ENCODE data around the gene ANKRD27.
"Not testable (repeated sequence)": the region's sequence is repeated elsewhere in the genome, so short reads cannot be mapped to it uniquely, and the experiment has no call there.

Gene ANKRD27

DNA sequence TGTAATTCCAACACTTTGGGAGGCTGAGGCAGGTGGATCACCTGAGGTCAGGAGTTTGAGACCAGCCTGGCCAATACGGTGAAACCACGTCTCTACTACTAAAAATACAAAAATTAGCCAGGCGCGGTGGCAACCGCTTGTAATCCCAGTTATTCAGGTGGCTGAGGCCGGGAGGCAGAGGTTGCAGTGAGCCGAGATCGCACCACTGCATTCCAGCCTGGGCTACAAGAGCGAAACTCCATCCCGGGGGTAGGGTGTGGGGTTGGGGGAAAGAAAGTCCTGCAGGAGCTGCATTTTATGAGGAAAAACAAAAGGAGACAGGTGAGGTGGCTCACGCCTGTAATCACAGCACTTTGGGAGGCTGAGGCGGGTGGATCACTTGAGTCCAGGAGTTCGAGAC is 22.6 kb downstream of the ANKRD27 start:
- not testable (repeated sequence) for H3K9me3 ChIP-seq (ENCODE audit: insufficient read depth, low read depth, low read length); H3K4me1 ChIP-seq (ENCODE audit: insufficient read depth, low read length); H3K9ac ChIP-seq (ENCODE audit: low read depth, low read length); H3K4me3 ChIP-seq (ENCODE audit: low read length); H3K27me3 ChIP-seq (ENCODE audit: insufficient read depth, low read length); H3K27ac ChIP-seq (ENCODE audit: low read depth, low read length)
- 93% methylated on average over 13 of the region's 13 CpGs for WGBS
- peaks cover 40% of the 10 kb centered on the region for H3K36me3 ChIP-seq (ENCODE audit: insufficient read depth, low read length)

DNA sequence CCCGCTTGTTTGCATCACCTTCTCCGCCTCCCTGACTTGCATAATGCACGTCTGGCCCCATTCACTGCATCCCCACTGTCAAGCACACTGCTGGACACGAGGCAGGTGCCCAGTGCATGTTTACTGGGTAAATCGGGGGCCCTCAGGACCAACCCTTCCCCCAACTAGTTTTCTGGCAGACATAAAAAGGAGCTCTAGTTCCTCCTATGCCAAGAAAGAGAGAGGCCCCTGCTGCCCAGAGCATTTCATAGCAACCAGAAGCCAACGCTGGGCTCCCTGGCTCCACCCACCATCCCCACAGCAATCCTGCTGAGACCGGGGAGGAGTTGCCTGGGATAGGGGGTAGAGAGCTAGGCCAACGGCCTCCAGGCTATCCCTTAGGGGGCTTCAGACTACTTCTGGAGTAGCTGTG is 23.2 kb downstream of the ANKRD27 start:
- H3K4me1 ChIP-seq (ENCODE audit: insufficient read depth, low read length), result 0 out of 2 replicates have a peak, but pooled peaks cover 3% of the 10 kb centered on the region
- H3K9me3 ChIP-seq (ENCODE audit: insufficient read depth, low read depth, low read length), result no peaks in the 10 kb centered on the region
- H3K36me3 ChIP-seq (ENCODE audit: insufficient read depth, low read length), result peaks cover 44% of the 10 kb centered on the region
- no peaks in the 10 kb centered on the region for H3K27me3 ChIP-seq (ENCODE audit: insufficient read depth, low read length)
- 60% methylated on average over 7 of the region's 8 CpGs for WGBS
- H3K9ac ChIP-seq (ENCODE audit: low read depth, low read length), result no peak overlapping the region
- no peak overlapping the region for H3K27ac ChIP-seq (ENCODE audit: low read depth, low read length)
- H3K4me3 ChIP-seq (ENCODE audit: low read length), result no peak overlapping the region

DNA sequence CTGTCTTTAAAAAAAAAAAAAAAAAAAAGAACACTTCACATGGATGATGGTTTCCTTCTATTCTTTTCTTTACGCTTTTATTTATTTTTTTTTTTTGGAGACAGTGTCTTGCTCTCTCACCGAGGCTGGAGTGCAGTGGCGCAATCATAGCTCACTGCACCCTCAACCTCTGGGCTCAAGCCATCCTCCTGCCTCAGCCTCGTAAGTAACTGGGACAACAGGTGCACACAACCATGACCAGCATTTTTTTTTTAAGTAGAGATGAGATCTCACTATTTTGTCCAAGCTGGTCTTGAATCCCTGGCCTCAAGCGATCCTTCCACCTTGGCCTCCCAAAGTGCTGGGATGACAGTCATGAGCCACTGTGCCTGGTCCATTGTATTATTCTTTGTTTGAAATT is 24.3 kb downstream of the ANKRD27 start:
- WGBS, result 96% methylated on average over 5 of the region's 5 CpGs
- 0 out of 2 replicates have a peak, but pooled peaks cover 3% of the 10 kb centered on the region for H3K4me1 ChIP-seq (ENCODE audit: insufficient read depth, low read length)
- no peaks in the 10 kb centered on the region for H3K9me3 ChIP-seq (ENCODE audit: insufficient read depth, low read depth, low read length)
- H3K4me3 ChIP-seq (ENCODE audit: low read length), result no peak overlapping the region
- no peak overlapping the region for H3K9ac ChIP-seq (ENCODE audit: low read depth, low read length)
- peaks cover 41% of the 10 kb centered on the region for H3K36me3 ChIP-seq (ENCODE audit: insufficient read depth, low read length)
- no peaks in the 10 kb centered on the region for H3K27me3 ChIP-seq (ENCODE audit: insufficient read depth, low read length)
- no peak overlapping the region for H3K27ac ChIP-seq (ENCODE audit: low read depth, low read length)

DNA sequence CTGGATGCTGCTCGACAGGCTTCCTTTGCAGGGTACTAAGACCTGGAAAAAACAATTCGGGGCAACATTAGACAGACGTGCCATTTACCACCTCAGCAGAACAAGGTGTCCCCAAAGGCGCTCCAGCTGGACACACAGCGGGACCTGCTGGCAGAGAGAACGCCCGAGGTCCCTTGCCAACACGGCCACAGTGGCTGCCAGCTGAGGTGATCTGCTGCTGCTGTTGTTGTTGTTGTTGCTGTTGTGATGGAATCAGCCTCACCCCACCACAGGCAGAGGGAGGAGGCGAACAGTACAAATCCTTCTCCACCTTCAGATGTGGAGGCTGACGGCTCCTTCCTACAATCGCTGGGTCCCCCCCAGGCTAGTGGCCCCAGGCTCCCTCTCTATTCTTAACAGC is 25.2 kb downstream of the ANKRD27 start:
- peaks cover 33% of the 10 kb centered on the region for H3K36me3 ChIP-seq (ENCODE audit: insufficient read depth, low read length)
- H3K27me3 ChIP-seq (ENCODE audit: insufficient read depth, low read length), result no peaks in the 10 kb centered on the region
- H3K27ac ChIP-seq (ENCODE audit: low read depth, low read length), result no peak overlapping the region
- H3K9ac ChIP-seq (ENCODE audit: low read depth, low read length), result no peak overlapping the region
- 91% methylated on average over 11 of the region's 11 CpGs for WGBS
- H3K4me3 ChIP-seq (ENCODE audit: low read length), result no peak overlapping the region
- no peaks in the 10 kb centered on the region for H3K9me3 ChIP-seq (ENCODE audit: insufficient read depth, low read depth, low read length)
- 0 out of 2 replicates have a peak, but pooled peaks cover 3% of the 10 kb centered on the region for H3K4me1 ChIP-seq (ENCODE audit: insufficient read depth, low read length)

DNA sequence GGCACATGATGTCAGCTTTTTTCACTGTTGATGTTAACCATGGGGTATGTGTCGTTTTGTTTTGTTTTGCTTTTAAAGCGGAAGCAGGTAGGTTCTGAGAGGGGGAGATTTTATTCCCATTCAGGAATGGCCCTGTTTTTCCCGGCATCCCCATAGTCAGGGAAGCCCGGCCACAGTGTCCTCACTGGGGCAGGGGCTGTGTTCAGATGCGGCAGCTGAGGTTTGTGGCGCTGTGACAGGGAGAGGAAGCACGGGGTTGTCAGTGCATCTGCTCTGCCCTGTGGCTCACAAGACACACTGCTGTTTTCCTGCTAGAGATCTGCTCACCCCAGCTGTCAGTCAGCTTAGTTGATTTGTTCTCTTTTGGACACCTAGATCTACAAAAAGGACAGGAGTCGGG is 27.6 kb downstream of the ANKRD27 start:
- no peak overlapping the region for H3K9ac ChIP-seq (ENCODE audit: low read depth, low read length)
- 0 out of 2 replicates have a peak, but pooled peaks cover 3% of the 10 kb centered on the region for H3K4me1 ChIP-seq (ENCODE audit: insufficient read depth, low read length)
- WGBS, result 96% methylated on average over 8 of the region's 8 CpGs
- no peak overlapping the region for H3K4me3 ChIP-seq (ENCODE audit: low read length)
- no peaks in the 10 kb centered on the region for H3K27me3 ChIP-seq (ENCODE audit: insufficient read depth, low read length)
- H3K36me3 ChIP-seq (ENCODE audit: insufficient read depth, low read length), result peaks cover 56% of the 10 kb centered on the region
- H3K27ac ChIP-seq (ENCODE audit: low read depth, low read length), result no peak overlapping the region
- H3K9me3 ChIP-seq (ENCODE audit: insufficient read depth, low read depth, low read length), result no peaks in the 10 kb centered on the region

DNA sequence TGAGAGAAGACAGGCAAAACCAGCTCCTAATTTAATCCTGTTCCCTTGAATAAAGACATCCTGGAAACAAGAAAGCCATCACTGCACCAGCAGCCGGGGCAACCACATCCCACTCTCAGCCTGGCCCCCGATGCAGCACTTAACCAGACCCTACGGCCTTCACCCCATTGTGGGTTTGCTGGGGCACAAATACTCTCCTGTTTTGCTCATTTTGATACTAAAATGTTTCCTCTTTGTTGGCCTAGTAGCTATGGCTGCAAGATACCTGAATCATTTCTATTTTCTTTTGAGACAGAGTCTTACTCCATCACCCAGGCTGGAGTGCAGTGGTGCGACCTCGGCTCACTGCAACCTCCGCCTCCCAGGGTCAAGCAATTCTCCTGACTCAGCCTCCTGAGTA is 28.4 kb downstream of the ANKRD27 start:
- Histone ChIP-seq H3K4me1 (ENCODE audit: insufficient read depth, low read length) (no peaks in the 10 kb centered on the region), H3K36me3 (ENCODE audit: insufficient read depth, low read length) (peaks cover 64% of the 10 kb centered on the region), H3K27me3 (ENCODE audit: insufficient read depth, low read length) (no peaks in the 10 kb centered on the region), H3K27ac (ENCODE audit: low read depth, low read length) (no peak overlapping the region), H3K4me3 (ENCODE audit: low read length) (no peak overlapping the region), H3K9ac (ENCODE audit: low read depth, low read length) (no peak overlapping the region), H3K9me3 (ENCODE audit: insufficient read depth, low read depth, low read length) (no peaks in the 10 kb centered on the region)
- WGBS, result 95% methylated on average over 6 of the region's 6 CpGs

DNA sequence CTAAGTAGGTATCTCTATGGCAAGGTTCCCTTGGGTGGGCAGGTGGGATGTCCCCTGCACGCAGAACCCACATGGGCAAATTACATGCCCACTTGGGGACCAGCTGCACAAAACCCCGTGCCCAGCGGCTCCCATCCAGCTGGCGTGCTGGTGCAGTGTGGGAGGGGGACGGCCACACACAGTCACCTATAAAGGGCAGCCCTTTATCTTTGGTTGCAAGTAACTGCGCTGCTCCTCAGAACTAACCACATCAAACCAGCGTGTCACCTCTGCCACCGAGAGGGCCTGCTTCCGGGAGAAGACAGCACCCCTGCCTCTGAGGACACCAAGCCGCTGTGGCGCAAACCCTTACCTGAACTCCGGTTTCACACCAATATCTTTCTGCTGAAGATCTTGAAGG is 32.2 kb downstream of the ANKRD27 start:
- no peaks in the 10 kb centered on the region for H3K27me3 ChIP-seq (ENCODE audit: insufficient read depth, low read length)
- no peaks in the 10 kb centered on the region for H3K4me1 ChIP-seq (ENCODE audit: insufficient read depth, low read length)
- 97% methylated on average over 11 of the region's 12 CpGs for WGBS
- peaks cover 77% of the 10 kb centered on the region for H3K36me3 ChIP-seq (ENCODE audit: insufficient read depth, low read length)
- H3K9me3 ChIP-seq (ENCODE audit: insufficient read depth, low read depth, low read length), result no peaks in the 10 kb centered on the region
- no peak overlapping the region for H3K4me3 ChIP-seq (ENCODE audit: low read length)
- H3K27ac ChIP-seq (ENCODE audit: low read depth, low read length), result no peak overlapping the region
- no peak overlapping the region for H3K9ac ChIP-seq (ENCODE audit: low read depth, low read length)

DNA sequence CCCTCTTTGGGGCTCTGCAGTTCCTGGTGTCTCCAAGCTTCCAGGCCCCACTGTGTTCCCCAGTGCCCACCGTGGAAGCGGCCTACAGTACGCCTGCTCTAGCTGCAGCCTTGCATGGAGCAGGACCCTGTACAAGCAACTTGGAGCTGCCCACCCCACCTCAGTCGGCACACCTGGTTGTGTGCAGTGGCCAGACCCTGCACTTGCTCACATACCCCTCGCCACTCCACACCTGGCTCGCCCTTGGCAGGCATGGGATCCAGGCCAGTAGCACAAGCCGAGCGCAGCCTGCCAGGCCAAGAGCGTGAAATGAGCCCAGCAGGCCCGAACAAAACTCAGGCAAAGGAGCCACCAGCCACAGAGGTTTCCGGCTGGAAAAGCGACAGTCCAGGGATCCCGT is 36.4 kb downstream of the ANKRD27 start:
- H3K27me3 ChIP-seq (ENCODE audit: insufficient read depth, low read length), result no peaks in the 10 kb centered on the region
- WGBS, result 94% methylated on average over 13 of the region's 13 CpGs
- no peak overlapping the region for H3K27ac ChIP-seq (ENCODE audit: low read depth, low read length)
- no peaks in the 10 kb centered on the region for H3K4me1 ChIP-seq (ENCODE audit: insufficient read depth, low read length)
- H3K4me3 ChIP-seq (ENCODE audit: low read length), result no peak overlapping the region
- no peaks in the 10 kb centered on the region for H3K9me3 ChIP-seq (ENCODE audit: insufficient read depth, low read depth, low read length)
- H3K9ac ChIP-seq (ENCODE audit: low read depth, low read length), result no peak overlapping the region
- peaks cover 71% of the 10 kb centered on the region for H3K36me3 ChIP-seq (ENCODE audit: insufficient read depth, low read length)

DNA sequence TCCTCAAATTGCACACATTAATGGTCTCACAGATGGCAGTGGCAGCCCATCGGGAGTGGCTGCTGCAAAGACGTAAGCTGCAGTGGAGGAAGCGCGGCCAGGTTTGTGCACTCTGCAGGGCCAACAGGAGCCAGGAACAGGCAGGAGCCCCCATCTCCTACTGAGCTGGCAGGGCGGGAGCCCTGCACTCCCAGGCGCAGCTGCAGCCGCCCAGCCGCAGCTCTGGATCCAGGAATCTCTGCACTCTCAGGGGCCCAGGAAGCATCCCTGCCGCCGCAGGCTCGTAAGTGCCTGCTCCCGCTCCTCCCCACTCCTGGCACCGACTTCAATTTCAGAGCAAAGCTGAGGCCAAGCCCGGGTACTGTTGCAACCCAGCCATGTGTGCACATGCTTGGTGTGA is 37.5 kb downstream of the ANKRD27 start:
- Histone ChIP-seq H3K9ac (ENCODE audit: low read depth, low read length) (no peak overlapping the region), H3K4me1 (ENCODE audit: insufficient read depth, low read length) (no peaks in the 10 kb centered on the region), H3K36me3 (ENCODE audit: insufficient read depth, low read length) (peaks cover 63% of the 10 kb centered on the region), H3K9me3 (ENCODE audit: insufficient read depth, low read depth, low read length) (no peaks in the 10 kb centered on the region), H3K27ac (ENCODE audit: low read depth, low read length) (no peak overlapping the region), H3K4me3 (ENCODE audit: low read length) (no peak overlapping the region), H3K27me3 (ENCODE audit: insufficient read depth, low read length) (no peaks in the 10 kb centered on the region)
- 88% methylated on average over 14 of the region's 14 CpGs for WGBS

DNA sequence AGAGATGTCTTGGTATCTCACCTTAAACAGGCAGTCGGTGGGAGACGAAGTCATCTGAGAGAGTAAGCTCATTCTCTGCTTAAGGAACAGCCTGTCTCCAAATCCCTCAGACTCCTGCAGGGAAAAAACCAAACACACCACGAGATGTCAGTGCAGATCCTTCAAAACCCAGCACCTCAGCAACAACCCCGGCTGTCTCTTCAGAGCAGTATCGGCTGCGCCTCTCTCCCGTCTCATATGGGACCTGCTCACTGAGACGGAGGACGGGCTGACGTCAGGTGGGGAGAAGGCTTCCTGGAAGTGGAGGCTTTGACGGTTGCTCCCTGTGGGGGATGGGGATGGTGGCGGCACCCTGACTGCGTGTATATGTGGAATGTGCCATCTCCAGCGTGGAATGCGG is 43.6 kb downstream of the ANKRD27 start:
- H3K9me3 ChIP-seq (ENCODE audit: insufficient read depth, low read depth, low read length), result no peaks in the 10 kb centered on the region
- H3K27ac ChIP-seq (ENCODE audit: low read depth, low read length), result no peak overlapping the region
- no peak overlapping the region for H3K9ac ChIP-seq (ENCODE audit: low read depth, low read length)
- H3K36me3 ChIP-seq (ENCODE audit: insufficient read depth, low read length), result peaks cover 53% of the 10 kb centered on the region
- 93% methylated on average over 15 of the region's 15 CpGs for WGBS
- H3K4me3 ChIP-seq (ENCODE audit: low read length), result no peak overlapping the region
- H3K4me1 ChIP-seq (ENCODE audit: insufficient read depth, low read length), result no peaks in the 10 kb centered on the region
- no peaks in the 10 kb centered on the region for H3K27me3 ChIP-seq (ENCODE audit: insufficient read depth, low read length)

DNA sequence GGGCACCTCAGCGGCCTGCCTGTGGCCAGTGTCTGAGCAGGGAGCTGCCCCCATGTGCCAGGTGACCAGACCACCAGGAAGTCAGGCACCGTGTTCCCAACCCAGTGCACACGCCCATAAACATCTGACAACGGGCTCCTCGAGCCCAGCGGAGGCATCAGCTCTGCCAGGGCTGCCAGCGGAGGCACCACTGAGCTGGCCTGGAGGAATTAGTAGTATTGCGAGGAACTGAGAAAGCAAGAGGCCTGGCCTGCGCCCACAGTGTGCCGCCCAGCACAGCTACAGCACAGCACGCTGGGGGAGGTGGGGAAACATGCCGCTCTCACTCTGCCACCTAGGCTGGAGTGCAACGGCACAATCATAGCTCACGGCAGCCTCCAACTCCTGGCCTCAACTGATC is 44.6 kb downstream of the ANKRD27 start:
- H3K27ac ChIP-seq (ENCODE audit: low read depth, low read length), result no peak overlapping the region
- peaks cover 50% of the 10 kb centered on the region for H3K36me3 ChIP-seq (ENCODE audit: insufficient read depth, low read length)
- H3K9ac ChIP-seq (ENCODE audit: low read depth, low read length), result no peak overlapping the region
- no peaks in the 10 kb centered on the region for H3K27me3 ChIP-seq (ENCODE audit: insufficient read depth, low read length)
- H3K9me3 ChIP-seq (ENCODE audit: insufficient read depth, low read depth, low read length), result no peaks in the 10 kb centered on the region
- H3K4me3 ChIP-seq (ENCODE audit: low read length), result no peak overlapping the region
- 87% methylated on average over 14 of the region's 14 CpGs for WGBS
- H3K4me1 ChIP-seq (ENCODE audit: insufficient read depth, low read length), result no peaks in the 10 kb centered on the region

DNA sequence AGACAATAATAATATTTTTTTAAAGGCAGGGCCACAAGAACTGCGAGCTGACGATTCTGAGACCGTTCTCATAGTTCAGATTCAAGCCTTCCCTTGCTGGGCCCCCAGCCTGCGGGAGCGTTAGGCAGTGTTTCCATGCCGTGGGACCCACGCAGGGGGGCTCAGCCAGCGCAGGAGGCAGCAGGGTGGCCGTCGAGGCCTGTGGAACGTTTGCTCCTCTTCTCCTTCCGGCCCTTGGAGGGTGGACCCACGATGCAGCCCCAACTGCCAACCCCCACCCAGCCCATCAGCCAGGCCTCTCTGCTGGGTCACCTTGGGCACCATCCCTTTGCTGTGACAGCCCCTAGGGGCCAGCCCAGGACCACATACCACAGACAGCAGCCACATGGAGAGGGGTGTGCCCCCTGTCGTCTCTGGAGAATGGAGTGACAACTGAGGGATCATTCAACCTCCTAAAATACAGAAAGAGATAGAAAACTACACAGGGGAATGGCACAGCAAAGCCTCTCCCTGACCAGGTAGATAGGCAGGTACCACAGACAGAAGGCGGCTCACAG is 47.2 kb downstream of the ANKRD27 start:
- H3K9ac ChIP-seq (ENCODE audit: low read depth, low read length), result no peak overlapping the region

More for the DNA sequence above, 47.2 kb downstream of the ANKRD27 start:
- no peak overlapping the region for H3K4me3 ChIP-seq (ENCODE audit: low read length)
- 96% methylated on average over 15 of the region's 15 CpGs for WGBS
- H3K27ac ChIP-seq (ENCODE audit: low read depth, low read length), result no peak overlapping the region
- H3K36me3 ChIP-seq (ENCODE audit: insufficient read depth, low read length), result peaks cover 68% of the 10 kb centered on the region
- no peaks in the 10 kb centered on the region for H3K27me3 ChIP-seq (ENCODE audit: insufficient read depth, low read length)
- no peaks in the 10 kb centered on the region for H3K4me1 ChIP-seq (ENCODE audit: insufficient read depth, low read length)
- no peaks in the 10 kb centered on the region for H3K9me3 ChIP-seq (ENCODE audit: insufficient read depth, low read depth, low read length)
